Fibroblast of pulmonary artery (primary cell): ENCODE measurements around the gene PRAMEF1.
"Not testable (repeated sequence)": the region's sequence is repeated elsewhere in the genome, so short reads cannot be mapped to it uniquely, and the experiment has no call there.

Source experiments
- DNase-seq: peaks from one replicate; pipeline ENCODE4 v3.0.0-alpha.2; 2010; ENCODE audit warnings: low read depth
- H3K4me3 ChIP-seq: replicated peaks from 2 replicates; pipeline ENCODE4 v1.5.1; 2011; ENCODE audit warnings: low read depth, mild to moderate bottlenecking, control low read depth, low read length, moderate library complexity
- CTCF ChIP-seq: IDR thresholded peaks from 2 replicates; pipeline ENCODE4 v1.5.1; 2011; ENCODE audit warnings: mild to moderate bottlenecking, control low read depth, low read length, inconsistent platforms; ENCODE audit errors: missing control alignments

The PRAMEF1 gene

GRCh38 chr1:12775443-12775842 lies 15.8 kb upstream of the PRAMEF1 start:
- no peak overlapping the region for H3K4me3 ChIP-seq
- no peak for TF ChIP-seq CTCF
- DNase-seq: no peak

GRCh38 chr1:12776801-12777557 lies 14.2 kb upstream of the PRAMEF1 start:
- no peak for DNase-seq
- H3K4me3 ChIP-seq: no peak overlapping the region
- no peak for TF ChIP-seq CTCF

- no peak for TF ChIP-seq CTCF
- no peak for DNase-seq
- H3K4me3 ChIP-seq: no peak overlapping the region
Observed at GRCh38 chr1:12778061-12778460, 13.1 kb upstream of the PRAMEF1 start.

- H3K4me3 ChIP-seq: no peak overlapping the region
- no peak for TF ChIP-seq CTCF
- DNase-seq: no peak
Observed at GRCh38 chr1:12778907-12779306, 12.3 kb upstream of the PRAMEF1 start.

GRCh38 chr1:12781488-12781887 lies 9.7 kb upstream of the PRAMEF1 start:
- H3K4me3 ChIP-seq: not testable (repeated sequence)

GRCh38 chr1:12783783-12784182 lies 7.4 kb upstream of the PRAMEF1 start:
- not testable (repeated sequence) for H3K4me3 ChIP-seq
- DNase-seq: peak; percentile 9

More at GRCh38 chr1:12781488-12781887, 9.7 kb upstream of the PRAMEF1 start:
- not testable (repeated sequence) for DNase-seq

- peak; percentile 6 for DNase-seq
Observed at GRCh38 chr1:12784729-12785128, 6.5 kb upstream of the PRAMEF1 start.

GRCh38 chr1:12798911-12799310 lies 7.7 kb downstream of the PRAMEF1 start:
- no peak overlapping the region for H3K4me3 ChIP-seq
- no peak for DNase-seq
- TF ChIP-seq CTCF: no peak

More at GRCh38 chr1:12784729-12785128, 6.5 kb upstream of the PRAMEF1 start:
- H3K4me3 ChIP-seq: not testable (repeated sequence)

GRCh38 chr1:12799730-12800129 lies 8.5 kb downstream of the PRAMEF1 start:
- TF ChIP-seq CTCF: no peak
- H3K4me3 ChIP-seq: no peak overlapping the region
- no peak for DNase-seq
